M059J (cell line): ENCODE data around the gene GNG13. TPM values are rescaled to one million over a fixed set of nuclear protein-coding genes. Genes with fewer than 3 reads are reported as not detected.
"Not testable (repeated sequence)": the region's sequence is repeated elsewhere in the genome, so short reads cannot be mapped to it uniquely, and the experiment has no call there.

ENCODE experiments used
- DNase-seq: peaks from one replicate; pipeline ENCODE4 v3.0.0-alpha.2; 2012; ENCODE audit warnings: low read depth
- total RNA-seq: library from RNA; depleted of rRNA; stranded (reverse); fragments of >200 nt; shearing (Covaris generic); gene quantifications from 2 replicates; pipeline ENCODE4 v1.2.3, GENCODE V29; 2014

The GNG13 gene
- total RNA-seq, 1 experiment from 2014 or later, result not detected

DNA sequence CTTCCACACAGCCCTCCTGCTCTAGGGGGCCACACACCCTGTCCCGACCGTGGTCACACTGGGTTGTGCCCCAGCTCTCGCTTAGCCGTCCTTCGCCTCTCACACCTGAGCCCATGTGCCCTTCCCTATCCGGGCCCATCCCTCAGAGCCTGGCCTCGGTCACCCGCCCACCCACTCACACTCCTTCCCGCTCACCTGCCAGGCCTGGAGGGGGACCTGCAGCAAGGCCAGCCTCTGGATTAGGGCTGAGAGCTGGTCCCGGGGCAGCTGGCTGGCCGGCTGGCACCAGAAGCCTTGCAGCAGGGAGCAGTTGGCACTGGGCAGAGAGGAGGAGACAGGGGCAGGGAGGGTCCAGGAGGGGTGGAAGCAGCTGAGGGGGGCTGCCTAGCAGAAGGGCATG lies 22.1 kb downstream of the GNG13 start:
- DNase-seq, result no peak

DNA sequence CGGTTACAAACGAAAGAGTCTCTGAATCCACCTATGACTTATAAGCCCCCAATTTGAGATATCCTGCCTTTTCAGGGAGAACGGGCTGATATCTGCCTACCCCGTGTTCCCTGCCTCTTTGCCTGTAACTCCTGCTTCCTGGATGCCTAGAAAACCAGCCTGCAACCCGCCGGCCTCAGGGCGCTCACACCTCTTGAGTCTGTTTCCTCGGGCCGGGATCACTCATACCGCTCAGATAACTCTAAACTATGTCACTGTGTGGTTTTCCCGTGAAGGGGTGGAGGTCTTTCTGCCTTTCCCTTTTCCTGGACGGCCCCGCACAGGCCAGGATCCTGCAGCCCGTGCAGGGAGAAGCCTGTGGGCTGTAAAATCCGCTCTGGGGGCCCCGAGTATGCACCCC lies 22.7 kb downstream of the GNG13 start:
- DNase-seq, result peak; percentile 74

DNA sequence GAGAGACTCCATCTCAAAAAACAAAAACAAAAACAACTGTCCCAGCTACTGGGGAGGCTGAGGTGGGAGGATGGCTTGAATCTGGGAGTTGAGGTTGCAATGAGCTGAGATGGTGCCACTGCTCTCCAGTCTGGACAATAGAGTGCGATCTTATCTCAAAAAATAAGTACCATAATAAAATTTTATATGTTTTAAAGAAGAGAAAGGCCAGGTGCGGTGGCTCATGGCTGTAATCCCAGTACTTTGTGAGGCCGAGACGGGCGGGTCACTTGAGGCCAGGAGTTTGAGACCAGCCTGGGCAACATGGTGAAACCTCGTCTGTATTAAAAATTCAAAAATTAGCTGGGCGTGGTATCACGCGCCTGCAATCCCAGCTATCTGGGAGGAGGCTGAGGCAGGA lies 23.7 kb downstream of the GNG13 start:
- DNase-seq, result no peak

DNA sequence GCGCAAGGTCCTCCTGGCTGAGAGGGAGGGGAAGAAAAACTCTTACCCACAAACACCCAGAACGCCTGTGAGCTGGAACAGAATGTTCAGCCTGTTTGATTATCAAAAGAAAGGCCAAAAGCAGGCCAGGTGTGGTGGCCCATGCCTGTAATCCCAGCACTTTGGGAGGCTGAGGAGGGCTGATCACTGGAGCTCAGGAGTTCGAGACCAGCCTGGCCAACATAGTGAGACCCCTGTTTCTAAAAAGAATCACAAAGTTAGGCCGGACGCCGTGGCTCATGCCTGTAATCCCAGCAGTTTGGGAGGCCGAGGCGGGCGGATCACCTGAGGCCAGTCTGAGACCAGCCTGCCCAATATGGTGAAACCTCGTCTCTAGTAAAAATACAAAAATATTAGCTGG lies 24.2 kb downstream of the GNG13 start:
- not testable (repeated sequence) for DNase-seq

DNA sequence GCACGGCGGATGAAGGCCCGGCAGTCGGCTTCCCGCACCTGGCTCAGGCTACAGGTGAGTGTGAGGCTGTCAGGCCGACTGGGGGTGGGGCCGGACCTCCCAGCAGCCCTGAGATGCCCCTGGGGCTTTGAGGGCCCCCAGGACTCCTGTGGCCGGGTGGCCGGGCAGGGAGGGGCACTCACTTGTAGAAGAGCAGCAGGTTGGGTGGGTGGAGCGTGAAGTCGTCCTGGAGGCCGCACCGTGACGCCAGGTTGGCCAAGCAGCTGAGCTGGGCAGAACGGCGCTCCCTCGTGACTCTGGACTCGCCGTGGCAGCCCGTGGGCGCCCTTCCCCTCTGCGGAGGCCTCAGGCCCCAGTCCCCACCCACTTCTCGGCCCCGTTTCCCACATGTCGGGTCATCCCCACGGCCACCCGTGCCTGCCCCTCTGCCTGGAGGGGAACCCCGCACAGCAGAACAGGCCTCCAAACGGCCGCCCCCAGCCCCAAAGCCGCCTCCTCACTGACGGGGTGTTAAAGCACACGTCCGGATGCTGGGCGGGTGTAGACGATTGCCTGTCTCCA lies 25.2 kb downstream of the GNG13 start:
- DNase-seq, result no peak

DNA sequence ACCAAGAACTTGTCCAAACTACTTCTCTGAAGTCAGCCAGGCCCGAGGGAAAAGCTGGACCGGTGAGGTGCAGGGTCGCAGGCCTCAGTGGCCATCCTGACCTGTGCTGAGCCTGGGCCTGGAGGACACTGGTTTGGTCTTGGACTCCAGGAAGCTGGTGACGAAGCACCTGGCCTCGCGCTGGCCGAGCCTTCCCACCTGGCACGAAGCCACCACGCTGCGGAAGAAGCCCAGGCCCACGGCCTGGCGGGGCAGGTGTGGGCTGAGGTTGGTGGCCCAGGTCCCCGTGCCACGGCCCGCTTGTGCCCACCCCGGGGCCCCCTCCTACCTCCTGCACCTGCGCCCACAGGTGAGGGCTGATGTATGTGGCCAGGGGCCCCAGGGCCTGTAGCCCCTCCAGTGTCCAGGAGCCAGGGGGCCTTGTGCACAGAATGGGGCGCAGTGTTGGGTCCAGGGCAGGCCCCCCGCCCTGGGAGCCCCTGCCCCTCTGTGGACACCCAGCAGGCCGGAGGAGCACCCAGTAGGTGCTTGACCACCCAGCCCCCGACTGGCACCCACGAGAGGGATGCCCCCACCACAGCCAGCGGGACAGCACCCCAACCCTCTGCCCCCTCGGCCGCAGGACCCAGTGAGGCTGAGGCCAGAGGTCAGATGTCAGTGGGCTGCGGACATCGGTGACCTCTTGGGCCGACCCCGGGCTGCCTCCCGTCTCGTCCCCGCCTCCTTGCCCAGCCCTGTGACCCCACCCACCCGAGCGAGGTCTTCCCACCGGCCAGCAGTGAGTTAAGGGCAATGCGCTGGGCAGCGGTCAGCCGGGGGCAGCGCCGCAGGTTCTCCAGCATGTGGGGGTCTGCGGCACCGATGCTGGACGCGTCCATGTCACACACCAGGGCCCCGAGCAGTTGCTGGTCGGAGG lies 26.2 kb downstream of the GNG13 start:
- DNase-seq, result no peak

DNA sequence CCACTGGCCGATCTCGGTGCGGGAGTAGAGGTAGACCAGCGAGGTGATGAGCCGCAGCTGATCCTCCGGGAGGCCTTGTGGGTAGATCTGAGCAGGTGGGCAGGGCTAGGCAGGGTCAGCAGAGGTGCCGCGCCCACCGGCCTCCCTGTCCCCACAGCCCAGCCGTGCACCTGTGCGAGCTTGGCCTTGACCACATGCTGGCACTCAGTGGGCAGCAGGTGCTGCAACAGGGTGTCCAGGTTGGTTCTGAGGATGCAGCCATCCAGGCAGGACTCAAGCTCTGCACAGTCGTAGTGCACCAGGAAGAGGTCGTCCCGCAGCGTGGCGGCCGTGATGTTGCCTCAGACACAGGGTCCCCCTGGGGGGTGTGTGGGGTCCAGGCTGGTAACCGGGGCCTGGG lies 27.6 kb downstream of the GNG13 start:
- DNase-seq, result no peak

DNA sequence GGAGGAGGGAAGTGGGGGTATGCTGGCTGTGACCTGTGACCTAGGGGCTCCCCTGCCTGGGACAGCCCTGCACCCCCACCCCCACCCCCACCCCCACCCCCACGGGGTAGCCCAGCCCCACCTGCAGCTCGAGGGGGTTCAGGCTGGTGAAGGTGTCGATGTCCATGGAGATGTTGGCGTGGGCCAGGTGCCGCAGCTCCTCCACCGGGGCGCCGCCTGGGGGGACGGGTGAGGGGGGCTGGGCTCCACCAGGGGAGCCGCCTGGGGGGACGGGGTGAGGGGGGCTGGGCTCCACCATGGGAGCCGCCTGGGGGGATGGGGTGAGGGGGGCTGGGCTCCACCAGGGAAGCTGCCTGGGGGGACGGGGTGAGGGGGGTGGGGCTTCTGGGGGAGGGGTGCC lies 30.1 kb downstream of the GNG13 start:
- DNase-seq, result no peak

DNA sequence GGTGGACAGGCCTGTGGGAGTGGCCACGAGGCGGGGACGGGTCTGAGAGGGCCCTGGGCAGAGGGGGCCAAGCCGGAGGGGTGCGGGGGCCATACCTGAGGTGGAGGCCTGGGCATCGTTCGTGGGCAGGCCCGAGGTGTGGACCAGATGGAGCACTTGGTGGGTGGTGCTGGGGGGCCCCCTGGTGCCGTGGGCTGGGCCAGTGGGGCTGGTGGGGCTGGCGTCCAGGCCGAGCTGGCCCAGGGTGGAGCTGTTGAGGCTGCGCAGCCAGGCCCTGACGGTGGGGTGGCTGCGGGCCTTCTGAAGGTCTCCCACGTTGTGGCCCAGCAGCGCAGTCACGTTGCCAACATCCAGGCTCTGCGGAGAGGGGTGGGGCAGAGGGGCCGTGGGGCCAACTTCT lies 30.6 kb downstream of the GNG13 start:
- no peak for DNase-seq

DNA sequence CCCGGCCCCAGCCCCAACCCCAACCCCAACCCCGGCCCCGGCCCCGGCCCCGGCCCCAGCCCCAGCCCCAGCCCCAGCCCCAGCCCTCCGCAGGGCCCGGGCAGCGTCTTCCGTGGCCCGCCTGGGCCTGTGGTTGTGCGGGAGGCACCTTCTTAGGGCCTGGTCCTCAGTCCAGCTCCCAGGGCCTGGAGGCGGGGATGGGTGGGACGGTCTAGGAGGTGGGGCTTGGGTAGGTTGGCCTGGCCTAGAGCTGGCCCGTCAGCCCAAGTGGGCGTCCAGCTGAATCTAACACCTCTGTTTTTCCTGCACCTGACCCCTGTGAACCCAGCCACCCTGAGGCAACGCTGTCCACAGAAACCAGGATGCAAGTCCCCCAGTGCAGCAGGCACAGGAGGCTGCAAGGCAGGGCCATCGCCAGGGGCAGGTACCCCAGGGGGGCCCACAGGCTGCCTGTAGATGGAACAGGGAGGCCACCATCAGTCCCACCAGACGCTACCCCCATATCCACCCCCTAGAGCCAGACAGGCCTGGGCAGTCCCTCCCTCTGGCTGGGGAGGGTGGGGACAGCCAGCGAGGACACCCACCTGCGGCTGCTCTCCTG lies 31.2 kb downstream of the GNG13 start:
- DNase-seq, result no peak

DNA sequence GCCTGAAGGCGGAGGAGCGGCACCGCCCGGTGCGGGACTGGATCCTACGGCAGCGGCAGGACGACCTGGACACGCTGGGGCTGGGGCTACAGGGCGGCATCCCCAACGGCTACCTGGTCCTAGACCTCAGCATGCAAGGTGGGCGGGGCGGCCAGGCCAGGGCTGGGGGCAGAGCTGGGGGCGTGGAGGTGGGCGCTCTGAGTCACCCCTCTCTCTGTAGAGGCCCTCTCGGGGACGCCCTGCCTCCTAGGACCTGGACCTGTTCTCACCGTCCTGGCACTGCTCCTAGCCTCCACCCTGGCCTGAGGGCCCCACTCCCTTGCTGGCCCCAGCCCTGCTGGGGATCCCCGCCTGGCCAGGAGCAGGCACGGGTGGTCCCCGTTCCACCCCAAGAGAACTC lies 32.1 kb downstream of the GNG13 start:
- DNase-seq, result no peak

DNA sequence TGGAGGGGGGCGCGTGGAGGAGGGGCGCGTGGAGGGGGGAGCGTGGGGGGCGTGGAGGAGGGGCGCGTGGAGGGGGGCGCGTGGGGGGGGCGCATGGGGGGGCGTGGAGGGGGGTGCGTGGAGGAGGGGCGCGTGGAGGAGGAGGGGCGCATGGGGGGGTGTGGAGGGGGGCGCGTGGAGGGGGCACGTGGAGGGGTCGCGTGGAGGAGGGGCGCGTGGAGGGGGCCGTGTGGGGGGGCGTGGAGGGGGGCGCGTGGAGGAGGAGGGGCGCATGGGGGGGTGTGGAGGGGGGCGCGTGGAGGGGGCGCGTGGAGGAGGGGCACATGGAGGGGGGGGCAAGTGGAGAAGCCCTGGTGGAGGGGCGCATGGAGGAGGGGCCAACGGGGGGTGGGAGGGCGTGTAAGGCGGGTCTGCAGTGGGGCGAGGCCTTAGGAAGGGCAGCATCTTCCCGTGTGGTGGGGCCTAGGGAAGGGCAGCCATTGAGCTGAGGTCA lies 32.7 kb downstream of the GNG13 start:
- no peak for DNase-seq

DNA sequence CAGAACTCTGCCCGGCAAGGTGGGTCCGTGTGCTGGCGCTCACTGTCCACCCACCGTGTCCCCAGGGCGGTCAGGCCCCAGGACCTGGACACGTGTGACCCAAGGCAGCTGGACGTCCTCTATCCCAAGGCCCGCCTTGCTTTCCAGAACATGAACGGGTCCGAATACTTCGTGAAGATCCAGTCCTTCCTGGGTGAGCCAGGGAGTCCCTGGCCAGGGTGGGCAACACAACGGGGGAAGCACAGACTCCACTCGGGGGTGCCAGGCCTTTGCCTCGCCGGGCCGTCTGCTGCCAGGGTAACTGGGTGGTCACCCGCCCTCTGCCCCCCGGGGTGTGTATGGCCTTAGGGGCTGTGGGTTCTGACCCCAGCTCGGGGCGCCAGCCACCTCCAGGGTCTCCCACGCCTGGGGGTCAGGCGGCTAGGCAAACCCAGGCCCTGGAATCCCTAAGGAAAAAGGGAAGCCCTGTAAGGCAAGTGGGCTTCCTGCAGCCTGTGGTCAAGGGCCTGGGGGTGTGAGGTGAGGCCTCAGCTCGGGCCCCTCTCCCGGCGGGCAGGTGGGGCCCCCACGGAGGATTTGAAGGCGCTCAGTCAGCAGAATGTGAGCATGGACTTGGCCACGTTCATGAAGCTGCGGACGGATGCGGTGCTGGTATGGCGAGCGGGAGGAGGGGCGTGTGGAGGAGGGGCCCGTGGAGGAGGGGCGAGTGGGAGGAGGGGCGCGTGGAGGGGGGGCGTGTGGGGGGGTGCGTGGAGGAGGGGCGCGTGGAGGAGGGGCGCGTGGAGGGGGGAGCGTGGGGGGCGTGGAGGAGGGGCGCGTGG lies 33.5 kb downstream of the GNG13 start:
- no peak for DNase-seq

DNA sequence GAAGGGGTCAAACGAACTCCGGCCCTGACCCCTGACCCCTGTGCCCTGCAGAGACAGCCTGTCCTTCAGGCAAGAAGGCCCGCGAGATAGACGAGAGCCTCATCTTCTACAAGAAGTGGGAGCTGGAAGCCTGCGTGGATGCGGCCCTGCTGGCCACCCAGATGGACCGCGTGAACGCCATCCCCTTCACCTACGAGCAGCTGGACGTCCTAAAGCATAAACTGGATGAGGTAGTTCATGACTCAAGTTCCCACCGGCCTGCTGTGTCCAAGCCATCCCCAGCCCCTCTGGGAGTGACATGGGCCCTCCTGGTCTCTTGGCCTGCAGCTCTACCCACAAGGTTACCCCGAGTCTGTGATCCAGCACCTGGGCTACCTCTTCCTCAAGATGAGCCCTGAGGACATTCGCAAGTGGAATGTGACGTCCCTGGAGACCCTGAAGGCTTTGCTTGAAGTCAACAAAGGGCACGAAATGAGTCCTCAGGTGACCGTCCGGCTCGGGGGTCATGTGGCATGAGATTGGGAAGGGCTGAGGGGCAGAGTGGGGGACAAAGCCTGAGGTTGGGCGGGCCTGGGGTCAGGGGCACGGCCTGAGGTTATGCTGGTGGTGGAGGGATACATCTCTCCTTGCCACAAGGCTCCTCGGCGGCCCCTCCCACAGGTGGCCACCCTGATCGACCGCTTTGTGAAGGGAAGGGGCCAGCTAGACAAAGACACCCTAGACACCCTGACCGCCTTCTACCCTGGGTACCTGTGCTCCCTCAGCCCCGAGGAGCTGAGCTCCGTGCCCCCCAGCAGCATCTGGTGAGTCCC lies 34.3 kb downstream of the GNG13 start:
- DNase-seq, result no peak

DNA sequence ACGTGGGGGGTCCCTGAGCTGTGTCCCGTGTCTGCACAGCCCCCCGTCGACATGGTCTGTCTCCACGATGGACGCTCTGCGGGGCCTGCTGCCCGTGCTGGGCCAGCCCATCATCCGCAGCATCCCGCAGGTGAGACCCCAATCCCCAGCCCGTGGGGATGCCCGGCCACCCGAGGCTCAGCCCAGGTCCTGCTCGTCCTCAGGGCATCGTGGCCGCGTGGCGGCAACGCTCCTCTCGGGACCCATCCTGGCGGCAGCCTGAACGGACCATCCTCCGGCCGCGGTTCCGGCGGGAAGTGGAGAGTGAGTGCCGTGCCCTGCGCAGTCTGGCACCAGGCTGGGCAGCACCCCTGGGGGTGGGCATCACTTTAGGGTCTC lies 35.1 kb downstream of the GNG13 start:
- no peak for DNase-seq

DNA sequence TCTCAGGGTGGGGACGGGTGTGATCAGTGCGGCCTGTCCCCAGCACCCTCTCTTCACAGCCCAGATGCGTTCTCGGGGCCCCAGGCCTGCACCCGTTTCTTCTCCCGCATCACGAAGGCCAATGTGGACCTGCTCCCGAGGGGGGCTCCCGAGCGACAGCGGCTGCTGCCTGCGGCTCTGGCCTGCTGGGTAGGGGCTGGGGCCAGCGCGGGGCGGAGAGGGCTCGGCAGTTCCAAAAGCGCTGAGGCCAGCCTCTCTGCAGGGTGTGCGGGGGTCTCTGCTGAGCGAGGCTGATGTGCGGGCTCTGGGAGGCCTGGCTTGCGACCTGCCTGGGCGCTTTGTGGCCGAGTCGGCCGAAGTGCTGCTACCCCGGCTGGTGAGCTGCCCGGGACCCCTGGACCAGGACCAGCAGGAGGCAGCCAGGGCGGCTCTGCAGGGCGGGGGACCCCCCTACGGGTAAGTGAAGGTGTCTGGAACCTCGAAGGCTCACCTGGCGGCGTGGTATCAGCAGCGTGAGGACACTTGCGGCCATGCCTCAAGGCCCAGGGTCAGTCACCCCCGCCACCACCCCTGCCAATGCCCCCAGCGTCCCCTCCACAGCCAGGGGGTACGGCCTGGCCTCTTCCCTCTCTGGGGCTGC lies 35.6 kb downstream of the GNG13 start:
- DNase-seq, result no peak

DNA sequence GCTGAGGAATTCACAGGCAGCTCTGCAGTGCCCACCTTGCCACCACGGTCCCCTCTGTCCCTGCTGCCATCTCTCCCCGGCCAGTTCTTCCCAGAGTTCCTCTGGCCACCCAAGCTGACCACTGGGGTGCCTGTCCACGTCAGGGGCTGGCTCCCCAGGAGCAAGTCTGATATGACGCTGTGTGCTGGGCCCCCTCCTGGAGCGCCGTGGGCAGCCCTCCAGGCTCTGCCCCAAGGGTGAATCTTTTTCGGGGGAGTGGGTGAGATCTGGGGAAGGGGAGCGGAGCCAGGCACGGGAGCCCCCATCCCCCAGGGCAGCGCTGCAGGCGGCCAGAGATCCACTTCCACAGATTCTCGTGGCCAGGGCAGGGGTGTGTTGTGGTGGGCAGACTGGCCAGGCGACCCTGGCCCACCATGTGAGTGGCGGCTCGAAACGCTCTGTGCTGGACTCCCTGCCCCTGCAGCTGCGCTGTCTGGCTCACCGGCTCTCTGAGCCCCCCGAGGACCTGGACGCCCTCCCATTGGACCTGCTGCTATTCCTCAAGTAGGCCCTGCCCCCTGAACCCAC lies 36.3 kb downstream of the GNG13 start:
- no peak for DNase-seq

DNA sequence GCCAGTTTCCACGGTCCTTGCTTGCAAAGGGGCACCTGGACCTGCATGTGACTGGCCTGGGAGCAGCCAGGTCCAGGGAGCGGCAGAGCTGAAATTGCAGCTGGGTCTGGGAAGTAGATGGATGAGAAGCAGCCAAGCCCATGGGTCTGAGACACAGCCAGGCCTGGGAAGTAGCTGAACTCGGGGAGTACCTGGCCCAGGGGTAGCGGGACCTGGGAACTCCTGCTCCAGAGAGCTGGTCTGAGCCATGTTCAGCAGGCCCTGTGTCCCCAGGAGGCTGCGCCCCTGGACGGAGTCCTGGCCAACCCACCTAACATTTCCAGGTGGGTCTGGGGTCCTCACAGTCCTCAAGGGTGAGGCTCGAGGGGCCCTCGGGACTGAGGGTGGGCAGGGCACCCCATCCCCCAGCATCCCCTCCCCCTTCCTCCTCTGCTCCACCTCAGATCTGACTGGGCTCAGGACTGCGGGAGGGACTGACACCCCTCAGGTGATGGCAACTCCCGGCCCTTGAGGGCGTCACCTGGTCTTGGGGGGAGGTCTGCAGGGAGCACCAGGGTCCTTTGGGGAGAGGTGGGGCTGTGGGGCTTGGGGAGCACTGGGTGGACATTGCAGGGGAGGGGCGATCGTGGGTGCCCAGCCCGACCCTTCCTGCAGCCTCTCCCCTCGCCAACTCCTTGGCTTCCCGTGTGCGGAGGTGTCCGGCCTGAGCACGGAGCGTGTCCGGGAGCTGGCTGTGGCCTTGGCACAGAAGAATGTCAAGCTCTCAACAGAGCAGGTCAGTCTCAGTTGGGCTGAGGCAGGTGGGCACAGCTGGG lies 37.0 kb downstream of the GNG13 start:
- no peak for DNase-seq

DNA sequence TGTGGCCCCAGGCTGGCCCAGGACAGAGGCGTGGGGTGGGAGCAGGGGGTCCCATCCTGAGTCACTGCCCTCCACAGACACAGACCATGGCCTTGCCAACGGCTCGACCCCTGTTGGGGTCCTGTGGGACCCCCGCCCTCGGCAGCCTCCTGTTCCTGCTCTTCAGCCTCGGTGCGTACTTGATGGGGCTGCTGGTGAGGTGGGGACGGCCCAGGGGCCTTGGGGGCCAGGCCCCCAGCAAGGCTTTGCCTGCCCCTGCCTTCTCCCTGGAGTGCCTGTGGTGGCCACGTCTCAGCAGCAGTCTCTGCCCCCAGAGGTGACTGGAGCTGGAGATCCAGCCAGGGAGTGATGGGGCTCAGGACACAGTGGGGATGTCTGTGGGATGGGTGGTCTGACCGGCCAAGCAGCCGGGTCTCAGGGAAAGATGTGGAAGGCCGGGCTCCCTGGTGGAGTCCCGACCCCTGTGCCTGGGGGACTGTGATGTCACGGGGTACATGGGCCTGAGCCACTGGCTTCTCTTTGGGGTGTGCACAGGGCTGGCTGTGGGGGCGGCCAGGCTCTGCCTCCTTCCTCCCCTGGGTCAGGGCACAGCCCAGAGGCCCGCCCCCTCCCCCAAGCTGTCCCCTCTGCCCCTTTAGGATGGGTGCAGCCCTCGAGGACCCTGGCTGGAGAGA lies 37.8 kb downstream of the GNG13 start:
- DNase-seq, result no peak
